Tibial nerve (tissue), 4 donors: ENCODE measurements around the gene NUP85.

ENCODE experiments used
- CTCF ChIP-seq, 5 experiments: fragments of 200-600 bp in 3 of 5; fragments of 450-650 bp in 2 of 5; sonication (generic) in 3 of 5; IDR thresholded peaks; one replicate each; pipeline ENCODE4 v1.5.1; 2016 to 2019; ENCODE audit warnings: antibody characterized with exemption in 5 of 5, mild to moderate bottlenecking in 3 of 5, moderate library complexity in 2 of 5
- EP300 ChIP-seq, 2 donors: sonication (generic); formaldehyde crosslinking; IDR thresholded peaks; one replicate each; pipeline ENCODE4 v1.6.1; 2017; ENCODE audit warnings: antibody characterized with exemption in 2 of 2, mild to moderate bottlenecking in 1 of 2
- POLR2A ChIP-seq, 2 donors: fragments of 450-650 bp; IDR thresholded peaks; one replicate each; pipeline ENCODE4 v1.6.1; 2017; ENCODE audit warnings: antibody characterized with exemption in 2 of 2, mild to moderate bottlenecking in 2 of 2, moderate library complexity in 2 of 2

- peak in 1 of 5 experiments; percentile 10 for TF ChIP-seq CTCF (IDR thresholded peaks at IDR 0.05)
- TF ChIP-seq POLR2A (IDR thresholded peaks at IDR 0.05): no peak
- peak in 1 of 2 donors; percentile 35 for TF ChIP-seq EP300 (IDR thresholded peaks at IDR 0.05)
Observed at GRCh38 chr17:75270218-75270965, 64.9 kb downstream of the NUP85 start.
